Loucy (cell line): Measurements from ENCODE around the gene EXOSC7.

ENCODE experiments used
- H2AFZ ChIP-seq: fragments of 200-600 bp; sonication (generic); 2 replicates; pipeline ENCODE4 v1.6.0; 2016; ENCODE audit warnings: antibody characterized with exemption, mild to moderate bottlenecking, low read length, moderate library complexity
- H3F3A ChIP-seq: fragments of 200-600 bp; 2 replicates; pipeline ENCODE4 v1.6.0; 2016; ENCODE audit warnings: antibody characterized with exemption, low read depth, mild to moderate bottlenecking
- H3K27me3 ChIP-seq: fragments of 200-600 bp; sonication (generic); 2 replicates; pipeline ENCODE4 v1.6.1; 2014; ENCODE audit warnings: low read length, mild to moderate bottlenecking; ENCODE audit not compliant: insufficient read depth, poor library complexity, severe bottlenecking
- H3K36me3 ChIP-seq: fragments of 200-600 bp; sonication (generic); 2 replicates; pipeline ENCODE4 v1.6.1; 2016; ENCODE audit warnings: low read length; ENCODE audit not compliant: insufficient read depth
- H3K4me1 ChIP-seq: fragments of 200-600 bp; sonication (generic); 2 replicates; pipeline ENCODE4 v1.5.1; 2014; ENCODE audit warnings: low read length, mild to moderate bottlenecking; ENCODE audit not compliant: insufficient read depth, poor library complexity, severe bottlenecking
- H3K4me2 ChIP-seq: fragments of 200-600 bp; sonication (generic); 2 replicates; pipeline ENCODE4 v1.6.0; 2014; ENCODE audit warnings: antibody characterized with exemption, low read length, low read depth, mild to moderate bottlenecking; ENCODE audit not compliant: poor library complexity, severe bottlenecking
- H3K4me3 ChIP-seq: fragments of 200-600 bp; sonication (generic); 2 replicates; pipeline ENCODE4 v1.5.1; 2014; ENCODE audit warnings: low read length, mild to moderate bottlenecking, mixed read lengths; ENCODE audit not compliant: poor library complexity, severe bottlenecking
- H3K79me2 ChIP-seq: fragments of 200-600 bp; sonication (generic); 2 replicates; pipeline ENCODE4 v1.6.1; 2014; ENCODE audit warnings: low read length; ENCODE audit not compliant: insufficient read depth
- H3K9ac ChIP-seq: fragments of 200-600 bp; sonication (generic); 2 replicates; pipeline ENCODE4 v1.6.0; 2014; ENCODE audit warnings: mild to moderate bottlenecking, low read depth, low read length, moderate library complexity; ENCODE audit not compliant: poor library complexity, severe bottlenecking
- H3K9me2 ChIP-seq: fragments of 200-600 bp; sonication (generic); replicated peaks from 2 replicates; pipeline ENCODE4 v1.6.1; 2016; ENCODE audit warnings: low read depth, low read length, mixed read lengths
- H3K9me3 ChIP-seq: fragments of 200-600 bp; sonication (generic); 2 replicates; pipeline ENCODE4 v1.6.1; 2014; ENCODE audit warnings: mild to moderate bottlenecking, antibody characterized with exemption, low read length, low read depth; ENCODE audit not compliant: insufficient read depth
- H4K20me1 ChIP-seq: fragments of 200-600 bp; sonication (generic); 2 replicates; pipeline ENCODE4 v1.6.0; 2014; ENCODE audit warnings: antibody characterized with exemption, low read length, mild to moderate bottlenecking; ENCODE audit not compliant: insufficient read depth, poor library complexity, severe bottlenecking
- CTCF ChIP-seq: fragments of 200-600 bp; sonication (generic); conservative IDR thresholded peaks from 2 replicates; pipeline ENCODE4 v1.5.1; 2014; ENCODE audit warnings: mild to moderate bottlenecking, antibody characterized with exemption, low read length
- EZH2phosphoT487 ChIP-seq: fragments of 200-600 bp; IDR thresholded peaks from 2 replicates; pipeline ENCODE4 v1.6.1; 2018; ENCODE audit warnings: antibody characterized with exemption, mild to moderate bottlenecking, moderate library complexity, borderline replicate concordance

Gene EXOSC7

GRCh38 chr3:45001738-45002137, 25.7 kb downstream of the EXOSC7 start:
- H3K79me2 ChIP-seq: no peaks in the 10 kb centered on the region
- H3K4me3 ChIP-seq: no peak overlapping the region
- no peak overlapping the region for H3K9ac ChIP-seq
- no peaks in the 10 kb centered on the region for H3K9me2 ChIP-seq
- H3K4me1 ChIP-seq: peaks cover 4% of the 10 kb centered on the region
- peaks cover 79% of the 10 kb centered on the region for H3K36me3 ChIP-seq
- no peaks in the 10 kb centered on the region for H3K27me3 ChIP-seq
- no peaks in the 10 kb centered on the region for H3F3A ChIP-seq
- TF ChIP-seq EZH2phosphoT487 (no peak), CTCF (no peak)
- no peak overlapping the region for H2AFZ ChIP-seq
- H4K20me1 ChIP-seq: no peaks in the 10 kb centered on the region
- no peak overlapping the region for H3K4me2 ChIP-seq
- H3K9me3 ChIP-seq: no peaks in the 10 kb centered on the region

GRCh38 chr3:45002139-45002660, 26.2 kb downstream of the EXOSC7 start:
- H3F3A ChIP-seq: no peaks in the 10 kb centered on the region
- no peaks in the 10 kb centered on the region for H3K79me2 ChIP-seq
- H3K36me3 ChIP-seq: peaks cover 78% of the 10 kb centered on the region
- H3K4me2 ChIP-seq: no peak overlapping the region
- H3K9ac ChIP-seq: no peak overlapping the region
- H3K9me3 ChIP-seq: no peaks in the 10 kb centered on the region
- H4K20me1 ChIP-seq: no peaks in the 10 kb centered on the region
- H3K4me3 ChIP-seq: no peak overlapping the region
- no peak for TF ChIP-seq CTCF
- TF ChIP-seq EZH2phosphoT487: no peak
- H3K27me3 ChIP-seq: no peaks in the 10 kb centered on the region
- no peaks in the 10 kb centered on the region for H3K9me2 ChIP-seq
- peaks cover 4% of the 10 kb centered on the region for H3K4me1 ChIP-seq
- no peak overlapping the region for H2AFZ ChIP-seq

GRCh38 chr3:45002720-45003119, 26.7 kb downstream of the EXOSC7 start:
- Histone ChIP-seq H3K9me3 (no peaks in the 10 kb centered on the region), H3K9me2 (no peaks in the 10 kb centered on the region), H3K27me3 (no peaks in the 10 kb centered on the region), H2AFZ (no peak overlapping the region), H3K4me1 (peaks cover 4% of the 10 kb centered on the region), H3K4me3 (no peak overlapping the region), H3K79me2 (no peaks in the 10 kb centered on the region), H3K9ac (no peak overlapping the region), H3K36me3 (peaks cover 79% of the 10 kb centered on the region), H3F3A (no peaks in the 10 kb centered on the region), H3K4me2 (no peak overlapping the region), H4K20me1 (no peaks in the 10 kb centered on the region)
- TF ChIP-seq EZH2phosphoT487 (no peak), CTCF (no peak)
